Measurements from ENCODE around the gene MICAL2.

DNA sequence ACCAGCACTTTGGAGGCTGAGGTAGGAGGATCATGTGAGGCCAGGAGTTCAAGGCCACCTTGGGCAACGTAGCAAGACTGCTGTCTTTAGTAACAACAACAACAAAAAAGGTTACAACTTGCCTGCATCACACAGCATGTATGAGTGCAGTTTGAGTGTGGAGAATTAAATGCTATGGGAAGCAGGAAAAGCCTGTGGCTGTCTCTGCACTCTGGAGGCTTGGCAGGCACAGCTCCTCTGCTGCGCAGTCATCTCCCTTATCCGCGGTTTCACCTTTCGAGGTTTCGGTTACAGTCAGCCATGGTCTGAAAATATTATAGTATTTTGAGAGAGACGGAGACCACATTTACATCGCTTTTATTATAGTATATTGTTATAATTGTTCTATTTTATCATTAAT, 2.9 kb downstream of the MICAL2 start:
- TF ChIP-seq, protein P1, sequence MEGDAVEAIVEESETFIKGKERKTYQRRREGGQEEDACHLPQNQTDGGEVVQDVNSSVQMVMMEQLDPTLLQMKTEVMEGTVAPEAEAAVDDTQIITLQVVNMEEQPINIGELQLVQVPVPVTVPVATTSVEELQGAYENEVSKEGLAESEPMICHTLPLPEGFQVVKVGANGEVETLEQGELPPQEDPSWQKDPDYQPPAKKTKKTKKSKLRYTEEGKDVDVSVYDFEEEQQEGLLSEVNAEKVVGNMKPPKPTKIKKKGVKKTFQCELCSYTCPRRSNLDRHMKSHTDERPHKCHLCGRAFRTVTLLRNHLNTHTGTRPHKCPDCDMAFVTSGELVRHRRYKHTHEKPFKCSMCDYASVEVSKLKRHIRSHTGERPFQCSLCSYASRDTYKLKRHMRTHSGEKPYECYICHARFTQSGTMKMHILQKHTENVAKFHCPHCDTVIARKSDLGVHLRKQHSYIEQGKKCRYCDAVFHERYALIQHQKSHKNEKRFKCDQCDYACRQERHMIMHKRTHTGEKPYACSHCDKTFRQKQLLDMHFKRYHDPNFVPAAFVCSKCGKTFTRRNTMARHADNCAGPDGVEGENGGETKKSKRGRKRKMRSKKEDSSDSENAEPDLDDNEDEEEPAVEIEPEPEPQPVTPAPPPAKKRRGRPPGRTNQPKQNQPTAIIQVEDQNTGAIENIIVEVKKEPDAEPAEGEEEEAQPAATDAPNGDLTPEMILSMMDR (IDR thresholded peaks at IDR 0.05 in 2 of 3, conservative IDR thresholded peaks at IDR 0.05 in 1 of 3; ENCODE audit: borderline replicate concordance in 1 of 3, insufficient read depth in 1 of 3, low read depth in 2 of 3, low read length in 2 of 3) = no peak
- no peak for TF ChIP-seq POLR2A (IDR thresholded peaks at IDR 0.05; ENCODE audit: borderline replicate concordance, extremely low read depth, insufficient read depth, insufficient read length)
- TF ChIP-seq, protein P2, sequence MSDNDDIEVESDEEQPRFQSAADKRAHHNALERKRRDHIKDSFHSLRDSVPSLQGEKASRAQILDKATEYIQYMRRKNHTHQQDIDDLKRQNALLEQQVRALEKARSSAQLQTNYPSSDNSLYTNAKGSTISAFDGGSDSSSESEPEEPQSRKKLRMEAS (IDR thresholded peaks at IDR 0.05) = no peak
- TF ChIP-seq EZH2 (IDR thresholded peaks at IDR 0.05) = no peak

Data from HCT116 (cell line).